HCT116 (cell line): ENCODE data around the gene HNMT. TPM values are rescaled to one million over a fixed set of nuclear protein-coding genes. Genes with fewer than 3 reads are reported as not detected.

Source experiments
- ATAC-seq: fragments of 200-7000 bp; cut with Tn5 transposase; 2 replicates; pipeline ENCODE4 v1.9.1; 2020; ENCODE audit warnings: mild to moderate bottlenecking, moderate library complexity
- BruUV-seq: library from RNA; stranded (reverse); fragments of 400-500 nt; replicated peaks from 2 replicates; lab custom pipeline; 2021; lab: Mats Ljungman, UMichigan
- CTCF ChIA-PET: fragments of 300-600 bp; sonication (Branson Sonifier 250); formaldehyde crosslinking; loops from one replicate; lab custom pipeline; 2021; ENCODE audit warnings: antibody characterized with exemption; lab: Charles Lee
- POLR2A ChIA-PET: fragments of 300-600, 350-600 bp; sonication (Branson Sonifier 250); formaldehyde crosslinking; loops from one replicate; lab custom pipeline; 2021; ENCODE audit warnings: antibody characterized with exemption; lab: Charles Lee
- RAD21 ChIA-PET, 2 experiments: fragments of 300-600 bp; sonication (Branson Sonifier 250); formaldehyde crosslinking; loops; one replicate each; lab custom pipeline; 2023; ENCODE audit warnings: low total read pairs in 2 of 2; ENCODE audit not compliant: uncharacterized antibody in 2 of 2, unreplicated experiment in 2 of 2, low non-redundant PET in 1 of 2; lab: Charles Lee
- DNase-seq: peaks from one replicate; pipeline ENCODE4 v3.0.0-alpha.2; 2010; ENCODE audit warnings: low read depth, low spot score
- H2AFZ ChIP-seq: fragments of 200-600 bp; shearing (Covaris generic), sonication (generic); 2 replicates; pipeline ENCODE4 v1.6.1; 2017; ENCODE audit warnings: low read depth, mixed run types, mixed read lengths, antibody characterized with exemption, low read length; ENCODE audit not compliant: poor library complexity, severe bottlenecking
- H3K27ac ChIP-seq: 2 replicates; pipeline ENCODE4 v1.5.1; 2012; ENCODE audit warnings: low read depth, low read length
- H3K27me3 ChIP-seq: fragments of 200-600 bp; sonication (generic); 2 replicates; pipeline ENCODE4 v1.6.1; 2016; ENCODE audit warnings: mixed run types, low read length, mixed read lengths; ENCODE audit not compliant: insufficient read depth
- H3K36me3 ChIP-seq, 2 experiments: fragments of 200-500 bp in 1 of 2; fragments of 200-600 bp in 1 of 2; sonication (Bioruptor generic) in 1 of 2; sonication (generic) in 1 of 2; 2 replicates each; pipeline versions ENCODE4 v1.5.1 to v1.6.1; 2014 to 2016; ENCODE audit warnings: low read length in 2 of 2, inconsistent platforms in 1 of 2, mixed read lengths in 1 of 2, mixed run types in 1 of 2; ENCODE audit not compliant: insufficient read depth in 2 of 2, control insufficient read depth in 1 of 2
- H3K4me1 ChIP-seq, 2 experiments: fragments of 200-600 bp in 1 of 2; sonication (generic) in 1 of 2; 2 replicates each; pipeline versions ENCODE4 v1.5.1 to v1.6.1; 2012 to 2017; ENCODE audit warnings: low read length in 2 of 2, inconsistent platforms in 1 of 2, mild to moderate bottlenecking in 1 of 2, mixed read lengths in 1 of 2, mixed run types in 1 of 2, moderate library complexity in 1 of 2; ENCODE audit not compliant: insufficient read depth in 2 of 2, control insufficient read depth in 1 of 2
- H3K4me2 ChIP-seq: fragments of 200-600 bp; sonication (generic); 2 replicates; pipeline ENCODE4 v1.6.1; 2017; ENCODE audit warnings: mixed run types, low read length, mixed read lengths
- H3K4me3 ChIP-seq, 2 experiments: fragments of 200-600 bp in 1 of 2; sonication (generic) in 1 of 2; replicated peaks in 1 of 2; 2 replicates each; pipeline ENCODE4 v1.5.1; 2011 to 2016; ENCODE audit warnings: low read length in 2 of 2, control low read depth in 1 of 2, low read depth in 1 of 2, mild to moderate bottlenecking in 1 of 2, mixed read lengths in 1 of 2, mixed run types in 1 of 2
- H3K79me2 ChIP-seq: fragments of 200-600 bp; sonication (generic); 2 replicates; pipeline ENCODE4 v1.6.1; 2017; ENCODE audit warnings: mild to moderate bottlenecking, mixed run types, low read length, moderate library complexity, mixed read lengths; ENCODE audit not compliant: insufficient read depth
- H3K9ac ChIP-seq: fragments of 200-600 bp; sonication (generic); 2 replicates; pipeline ENCODE4 v1.6.1; 2016; ENCODE audit warnings: low read length, mixed read lengths
- H3K9me2 ChIP-seq: fragments of 200-600 bp; sonication (generic), shearing (Covaris generic); 2 replicates; pipeline ENCODE4 v1.6.1; 2017; ENCODE audit warnings: mixed run types, mild to moderate bottlenecking, moderate library complexity; ENCODE audit not compliant: insufficient read depth
- H3K9me3 ChIP-seq, 2 experiments: fragments of 200-500 bp in 1 of 2; fragments of 200-600 bp in 1 of 2; sonication (Bioruptor generic) in 1 of 2; sonication (generic) in 1 of 2; 2 replicates each; pipeline ENCODE4 v1.6.1; 2014 to 2017; ENCODE audit warnings: low read length in 2 of 2, mixed read lengths in 2 of 2, inconsistent platforms in 1 of 2, low read depth in 1 of 2, mild to moderate bottlenecking in 1 of 2, mixed run types in 1 of 2, moderate library complexity in 1 of 2; ENCODE audit not compliant: control insufficient read depth in 1 of 2, insufficient read depth in 1 of 2
- H4K20me1 ChIP-seq: fragments of 200-600 bp; sonication (generic), shearing (Covaris generic); 2 replicates; pipeline ENCODE4 v1.6.1; 2017; ENCODE audit warnings: mixed run types, mild to moderate bottlenecking, moderate library complexity; ENCODE audit not compliant: insufficient read depth
- EGR1 ChIP-seq: IDR thresholded peaks from 2 replicates; pipeline ENCODE4 v1.6.1; 2012; ENCODE audit warnings: low read depth
- ELF1 ChIP-seq: IDR thresholded peaks from 2 replicates; pipeline ENCODE4 v1.6.1; 2012; ENCODE audit warnings: low read depth, borderline replicate concordance
- EZH2phosphoT487 ChIP-seq: fragments of 200-600 bp; IDR thresholded peaks from 2 replicates; pipeline ENCODE4 v1.6.1; 2018; ENCODE audit warnings: antibody characterized with exemption, borderline replicate concordance
- JUND ChIP-seq: IDR thresholded peaks from 2 replicates; pipeline ENCODE4 v1.6.1; 2012
- RAD21 ChIP-seq: IDR thresholded peaks from 2 replicates; pipeline ENCODE4 v1.6.1; 2012; ENCODE audit warnings: low read depth, mild to moderate bottlenecking
- SP1 ChIP-seq: IDR thresholded peaks from 2 replicates; pipeline ENCODE4 v1.6.1; 2012; ENCODE audit warnings: low read depth
- ZNF274 ChIP-seq: fragments of 200-500 bp; sonication (Bioruptor generic); IDR thresholded peaks from 2 replicates; pipeline ENCODE4 v1.6.1; 2014; ENCODE audit warnings: mild to moderate bottlenecking, low read depth, low read length, inconsistent platforms
- intact Hi-C: fragments of 100-400 bp; cut with micrococcal nuclease; formaldehyde crosslinking; loops from 2 replicates; pipeline ENCODE4 v1.10.0; 2022
- total RNA-seq: library from RNA; stranded (reverse); gene quantifications from one replicate; pipeline ENCODE4 v1.2.1, GENCODE V29; 2021; ENCODE audit not compliant: unreplicated experiment
- TF ChIP-seq, protein P1 (sequence below): IDR thresholded peaks from 2 replicates; pipeline ENCODE4 v1.6.1; 2012
- TF ChIP-seq, protein P2 (sequence below): IDR thresholded peaks from 2 replicates; pipeline ENCODE4 v1.6.1; 2012; ENCODE audit warnings: low read depth

Gene HNMT
- total RNA-seq, 1 experiment from 2014 or later: not detected

DNA sequence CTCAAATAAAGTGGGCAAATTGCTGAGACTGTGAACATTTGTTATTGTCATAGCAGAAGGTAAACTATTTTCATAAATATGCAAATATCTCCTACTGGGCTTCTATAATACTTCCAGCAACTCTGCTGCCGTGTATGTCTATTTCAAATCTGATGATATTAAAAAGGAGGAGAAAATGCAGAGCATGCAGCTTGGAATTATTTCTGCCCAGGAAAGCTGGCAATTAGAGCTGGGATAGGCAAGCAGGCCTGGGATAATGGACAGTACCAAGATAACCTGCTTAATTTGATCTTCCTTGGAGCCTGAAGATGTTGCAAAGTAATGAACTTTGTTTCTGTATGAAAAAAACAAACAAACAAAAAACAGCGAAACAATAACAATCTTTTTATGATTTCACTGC lies 72.8 kb downstream of the HNMT start:
- intact Hi-C loops: no loop called here
- Histone ChIP-seq H3K9ac (no peak overlapping the region), H3K9me2 (no peaks in the 10 kb centered on the region), H4K20me1 (no peaks in the 10 kb centered on the region), H3K27me3 (no peaks in the 10 kb centered on the region), H3K4me2 (no peak overlapping the region), H3K79me2 (no peaks in the 10 kb centered on the region), H3K27ac (no peak overlapping the region), H3K4me3 (no peak overlapping the region), H2AFZ (no peak overlapping the region), H3K36me3 (no peaks in the 10 kb centered on the region), H3K9me3 (no peaks in the 10 kb centered on the region), H3K4me1 (no peaks in the 10 kb centered on the region)
- DNase-seq (no peak), ATAC-seq (no peak)
- ChIA-PET CTCF (no interaction called here), POLR2A (no interaction called here), RAD21 (no interaction called here)
- BruUV-seq: no TSS peak
- TF ChIP-seq ELF1 (no peak), EGR1 (no peak), ZNF274 (no peak), SP1 (no peak), RAD21 (no peak), EZH2phosphoT487 (no peak), JUND (no peak)
- TF ChIP-seq, protein P1, sequence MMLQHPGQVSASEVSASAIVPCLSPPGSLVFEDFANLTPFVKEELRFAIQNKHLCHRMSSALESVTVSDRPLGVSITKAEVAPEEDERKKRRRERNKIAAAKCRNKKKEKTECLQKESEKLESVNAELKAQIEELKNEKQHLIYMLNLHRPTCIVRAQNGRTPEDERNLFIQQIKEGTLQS: no peak
- TF ChIP-seq, protein P2, sequence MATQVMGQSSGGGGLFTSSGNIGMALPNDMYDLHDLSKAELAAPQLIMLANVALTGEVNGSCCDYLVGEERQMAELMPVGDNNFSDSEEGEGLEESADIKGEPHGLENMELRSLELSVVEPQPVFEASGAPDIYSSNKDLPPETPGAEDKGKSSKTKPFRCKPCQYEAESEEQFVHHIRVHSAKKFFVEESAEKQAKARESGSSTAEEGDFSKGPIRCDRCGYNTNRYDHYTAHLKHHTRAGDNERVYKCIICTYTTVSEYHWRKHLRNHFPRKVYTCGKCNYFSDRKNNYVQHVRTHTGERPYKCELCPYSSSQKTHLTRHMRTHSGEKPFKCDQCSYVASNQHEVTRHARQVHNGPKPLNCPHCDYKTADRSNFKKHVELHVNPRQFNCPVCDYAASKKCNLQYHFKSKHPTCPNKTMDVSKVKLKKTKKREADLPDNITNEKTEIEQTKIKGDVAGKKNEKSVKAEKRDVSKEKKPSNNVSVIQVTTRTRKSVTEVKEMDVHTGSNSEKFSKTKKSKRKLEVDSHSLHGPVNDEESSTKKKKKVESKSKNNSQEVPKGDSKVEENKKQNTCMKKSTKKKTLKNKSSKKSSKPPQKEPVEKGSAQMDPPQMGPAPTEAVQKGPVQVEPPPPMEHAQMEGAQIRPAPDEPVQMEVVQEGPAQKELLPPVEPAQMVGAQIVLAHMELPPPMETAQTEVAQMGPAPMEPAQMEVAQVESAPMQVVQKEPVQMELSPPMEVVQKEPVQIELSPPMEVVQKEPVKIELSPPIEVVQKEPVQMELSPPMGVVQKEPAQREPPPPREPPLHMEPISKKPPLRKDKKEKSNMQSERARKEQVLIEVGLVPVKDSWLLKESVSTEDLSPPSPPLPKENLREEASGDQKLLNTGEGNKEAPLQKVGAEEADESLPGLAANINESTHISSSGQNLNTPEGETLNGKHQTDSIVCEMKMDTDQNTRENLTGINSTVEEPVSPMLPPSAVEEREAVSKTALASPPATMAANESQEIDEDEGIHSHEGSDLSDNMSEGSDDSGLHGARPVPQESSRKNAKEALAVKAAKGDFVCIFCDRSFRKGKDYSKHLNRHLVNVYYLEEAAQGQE: no peak
